A549 (cell line): Measurements from ENCODE around the gene C1QTNF2. TPM values are rescaled to one million over a fixed set of nuclear protein-coding genes. Genes with fewer than 3 reads are reported as not detected.

Experiments
- ATAC-seq, 2 experiments: fragments of 200-7000 bp in 1 of 2; fragments of >200 bp in 1 of 2; cut with Nextera tagmentation in 1 of 2; cut with Tn5 transposase in 1 of 2; 3 replicates each; pipeline versions ENCODE4 v1.8.0 to v1.9.1; 2018 to 2020; ENCODE audit warnings: mild to moderate bottlenecking in 1 of 2, moderate library complexity in 1 of 2
- CTCF ChIA-PET: fragments of 300-600 bp; sonication (Branson Sonifier 250); formaldehyde crosslinking; extraction: SDS; loops from one replicate; lab custom pipeline; 2021; ENCODE audit warnings: antibody characterized with exemption, inconsistent platforms; lab: Yijun Ruan, JAX
- POLR2A ChIA-PET: fragments of 350-600 bp; formaldehyde crosslinking; extraction: SDS; loops from one replicate; lab custom pipeline; 2021; ENCODE audit warnings: antibody characterized with exemption, inconsistent platforms; lab: Yijun Ruan, JAX
- DNase-seq, 2 experiments: peaks; one replicate each; pipeline versions ENCODE4 v3.0.0 to v3.0.0-alpha.2; 2011 to 2016; ENCODE audit warnings: low read depth in 1 of 2, low spot score in 1 of 2
- FAIRE-seq: peaks from 2 replicates; lab custom pipeline; 2011; peaks lifted over from hg19 to GRCh38; lab: Jason Lieb, UNC
- H3K27ac ChIP-seq, 2 experiments: fragments of >200 bp; sonication (Bioruptor Twin); formaldehyde crosslinking; 3 replicates each; pipeline ENCODE4 v1.5.1; 2016 to 2017
- H3K4me1 ChIP-seq: fragments of >200 bp; sonication (Bioruptor Twin); formaldehyde crosslinking; 3 replicates; pipeline ENCODE4 v1.6.1; 2016
- H3K4me2 ChIP-seq: fragments of >200 bp; sonication (Bioruptor Twin); formaldehyde crosslinking; 3 replicates; pipeline ENCODE4 v1.6.1; 2016
- H3K4me3 ChIP-seq: fragments of >200 bp; sonication (Bioruptor Twin); formaldehyde crosslinking; 3 replicates; pipeline ENCODE4 v1.5.1; 2016
- H3K9me3 ChIP-seq: fragments of >200 bp; sonication (Bioruptor Twin); formaldehyde crosslinking; 3 replicates; pipeline ENCODE4 v1.6.1; 2016
- BHLHE40 ChIP-seq: IDR thresholded peaks from 2 replicates; pipeline ENCODE4 v1.6.1; 2012; ENCODE audit warnings: low read depth, low read length, inconsistent platforms
- CEBPB ChIP-seq, 2 experiments: fragments of >200 bp in 1 of 2; sonication (Bioruptor Twin) in 1 of 2; formaldehyde crosslinking in 1 of 2; IDR thresholded peaks; 2 replicates each; pipeline ENCODE4 v1.6.1; 2012 to 2016
- CHD2 ChIP-seq: fragments of 150-350 bp; IDR thresholded peaks from 2 replicates; pipeline ENCODE4 v1.6.1; 2014; ENCODE audit warnings: low read length; ENCODE audit not compliant: partially characterized antibody
- EHF ChIP-seq: fragments of 250-450 bp; sonication (Bioruptor Pico); IDR thresholded peaks from 2 replicates; pipeline ENCODE4 v1.5.0; 2020; ENCODE audit warnings: mild to moderate bottlenecking
- EHMT2 ChIP-seq: fragments of 200-600 bp; sonication (generic); IDR thresholded peaks from 2 replicates; pipeline ENCODE4 v1.6.1; 2016; ENCODE audit warnings: antibody characterized with exemption, low read depth, mild to moderate bottlenecking, moderate library complexity
- EP300 ChIP-seq, 2 experiments: fragments of >200 bp; sonication (Bioruptor Twin); formaldehyde crosslinking; IDR thresholded peaks; 2 replicates in 1 of 2; 3 replicates in 1 of 2; pipeline ENCODE4 v1.6.1; 2016 to 2017
- FOXS1 ChIP-seq: fragments of 250-450 bp; sonication (Bioruptor Pico); IDR thresholded peaks from 2 replicates; pipeline ENCODE4 v1.5.0; 2020; ENCODE audit warnings: mild to moderate bottlenecking, moderate library complexity
- GATA3 ChIP-seq: IDR thresholded peaks from 2 replicates; pipeline ENCODE4 v1.6.1; 2012; ENCODE audit warnings: borderline replicate concordance
- HES2 ChIP-seq: fragments of >200 bp; sonication (Bioruptor Twin); formaldehyde crosslinking; IDR thresholded peaks from 2 replicates; pipeline ENCODE4 v1.6.1; 2016
- HOXB5 ChIP-seq: fragments of 250-450 bp; sonication (Bioruptor Pico); IDR thresholded peaks from 2 replicates; pipeline ENCODE4 v1.5.0; 2020; ENCODE audit warnings: mild to moderate bottlenecking, moderate library complexity
- JUNB ChIP-seq: fragments of >200 bp; sonication (Bioruptor Twin); formaldehyde crosslinking; IDR thresholded peaks from 2 replicates; pipeline ENCODE4 v1.6.1; 2016
- PHF8 ChIP-seq: fragments of 200-600 bp; sonication (generic); IDR thresholded peaks from 2 replicates; pipeline ENCODE4 v1.6.1; 2016; ENCODE audit warnings: low read depth, mild to moderate bottlenecking, antibody characterized with exemption, moderate library complexity, borderline replicate concordance
- POLR2A ChIP-seq: IDR thresholded peaks from 2 replicates; pipeline ENCODE4 v1.6.1; 2012; ENCODE audit warnings: mild to moderate bottlenecking, low read length
- POLR2AphosphoS2 ChIP-seq: conservative IDR thresholded peaks from 2 replicates; pipeline ENCODE4 v1.6.1; 2012; ENCODE audit warnings: low read length, improper control_type of control experiment, inconsistent platforms
- RAD21 ChIP-seq, 2 experiments: fragments of >200 bp in 1 of 2; sonication (Bioruptor Twin) in 1 of 2; formaldehyde crosslinking in 1 of 2; IDR thresholded peaks in 1 of 2; conservative IDR thresholded peaks in 1 of 2; 2 replicates in 1 of 2; 3 replicates in 1 of 2; pipeline ENCODE4 v1.6.1; 2012 to 2018; ENCODE audit warnings: inconsistent platforms in 1 of 2
- RARB ChIP-seq: fragments of 250-450 bp; sonication (Bioruptor Pico); IDR thresholded peaks from 2 replicates; pipeline ENCODE4 v1.8.0; 2021; ENCODE audit warnings: mild to moderate bottlenecking, moderate library complexity
- RFX5 ChIP-seq: fragments of 450-650 bp; IDR thresholded peaks from 2 replicates; pipeline ENCODE4 v1.7.1; 2014; ENCODE audit warnings: antibody characterized with exemption, mild to moderate bottlenecking, moderate library complexity
- SMC3 ChIP-seq: fragments of >200 bp; sonication (Bioruptor Twin); formaldehyde crosslinking; IDR thresholded peaks from 3 replicates; pipeline ENCODE4 v1.6.1; 2018; ENCODE audit warnings: inconsistent platforms
- SREBF2 ChIP-seq: fragments of 450-650 bp; IDR thresholded peaks from 2 replicates; pipeline ENCODE4 v1.6.1; 2014; ENCODE audit warnings: mild to moderate bottlenecking, moderate library complexity
- TFCP2L1 ChIP-seq: fragments of 250-450 bp; sonication (Bioruptor Pico); IDR thresholded peaks from 2 replicates; pipeline ENCODE4 v1.5.0; 2021; ENCODE audit warnings: mild to moderate bottlenecking
- TP53 ChIP-seq: fragments of 250-450 bp; sonication (Bioruptor Pico); IDR thresholded peaks from 2 replicates; pipeline ENCODE4 v1.5.0; 2021; ENCODE audit warnings: mild to moderate bottlenecking, moderate library complexity
- ZC3H11A ChIP-seq: fragments of 450-650 bp; IDR thresholded peaks from 2 replicates; pipeline ENCODE4 v1.6.1; 2014; ENCODE audit warnings: antibody characterized with exemption, mild to moderate bottlenecking
- ZFP36 ChIP-seq: fragments of 450-650 bp; IDR thresholded peaks from 2 replicates; pipeline ENCODE4 v1.6.1; 2014; ENCODE audit warnings: borderline replicate concordance; ENCODE audit not compliant: partially characterized antibody
- WGBS: methylation state at CpG from one replicate; pipeline ENCODE4 v1.1.6; 2017; ENCODE audit errors: missing lambda C conversion rate; 5-methylcytosine and 5-hydroxymethylcytosine counted together
- polyA plus RNA-seq, 4 experiments: library from polyadenylated mRNA; depleted of rRNA in 3 of 4; stranded (reverse); fragments of >200 nt; fragmentation: RNase III in 1 of 4; extraction: RNeasy Plus Mini Kit Qiagen cat#74134 plus additional on column Dnase treatment in 1 of 4; gene quantifications; 2 replicates in 3 of 4; 3 replicates in 1 of 4; pipeline ENCODE4 v1.2.3, GENCODE V29; 2011 to 2017
- TF ChIP-seq, protein P1 (sequence below): fragments of >200 bp; sonication (Bioruptor Twin); formaldehyde crosslinking; IDR thresholded peaks from 3 replicates; pipeline ENCODE4 v1.5.1; 2016
- TF ChIP-seq, protein P2 (sequence below): fragments of 250-450 bp; sonication (Bioruptor Pico); IDR thresholded peaks from 2 replicates; pipeline ENCODE4 v1.5.0; 2021; ENCODE audit warnings: mild to moderate bottlenecking, moderate library complexity, borderline replicate concordance
- TF ChIP-seq, protein P3 (sequence below): fragments of 200-600 bp; sonication (generic); IDR thresholded peaks from 2 replicates; pipeline ENCODE4 v1.6.1; 2016; ENCODE audit warnings: antibody characterized with exemption, mild to moderate bottlenecking, moderate library complexity

C1QTNF2 gene
- polyA plus RNA-seq, 2 of the 4 experiments (the other 2 are of a cell fraction) = 0.04 to 0.06 TPM

- Histone ChIP-seq H3K4me3 (no peak overlapping the region), H3K4me2 (no peak overlapping the region), H3K27ac (no peak overlapping the region), H3K4me1 (no peaks in the 10 kb centered on the region), H3K9me3 (no peaks in the 10 kb centered on the region)
- no peak for FAIRE-seq
- TF ChIP-seq EHMT2 (no peak), CHD2 (no peak)
- ChIA-PET POLR2A (no interaction called here), CTCF (interaction anchor here (1.1 to 5.7 kb wide), 4 partner anchors 13 to 356 kb away, joined by 3 to 22 read pairs (median 4); no protein-coding TSS in a partner anchor)
- no peak for DNase-seq
- WGBS = 86% methylated on average over 5 of the region's 5 CpGs
- no peak for ATAC-seq
These were observed 7.2 kb upstream of the C1QTNF2 start for GRCh38 chr5:160377651-160378050.

GRCh38 chr5:160376416-160376815, 6.0 kb upstream of the C1QTNF2 start:
- no peaks in the 10 kb centered on the region for H3K9me3 ChIP-seq
- no peak for DNase-seq
- no peak overlapping the region for H3K27ac ChIP-seq
- TF ChIP-seq, protein P1, sequence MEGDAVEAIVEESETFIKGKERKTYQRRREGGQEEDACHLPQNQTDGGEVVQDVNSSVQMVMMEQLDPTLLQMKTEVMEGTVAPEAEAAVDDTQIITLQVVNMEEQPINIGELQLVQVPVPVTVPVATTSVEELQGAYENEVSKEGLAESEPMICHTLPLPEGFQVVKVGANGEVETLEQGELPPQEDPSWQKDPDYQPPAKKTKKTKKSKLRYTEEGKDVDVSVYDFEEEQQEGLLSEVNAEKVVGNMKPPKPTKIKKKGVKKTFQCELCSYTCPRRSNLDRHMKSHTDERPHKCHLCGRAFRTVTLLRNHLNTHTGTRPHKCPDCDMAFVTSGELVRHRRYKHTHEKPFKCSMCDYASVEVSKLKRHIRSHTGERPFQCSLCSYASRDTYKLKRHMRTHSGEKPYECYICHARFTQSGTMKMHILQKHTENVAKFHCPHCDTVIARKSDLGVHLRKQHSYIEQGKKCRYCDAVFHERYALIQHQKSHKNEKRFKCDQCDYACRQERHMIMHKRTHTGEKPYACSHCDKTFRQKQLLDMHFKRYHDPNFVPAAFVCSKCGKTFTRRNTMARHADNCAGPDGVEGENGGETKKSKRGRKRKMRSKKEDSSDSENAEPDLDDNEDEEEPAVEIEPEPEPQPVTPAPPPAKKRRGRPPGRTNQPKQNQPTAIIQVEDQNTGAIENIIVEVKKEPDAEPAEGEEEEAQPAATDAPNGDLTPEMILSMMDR = no peak
- TF ChIP-seq BHLHE40 (no peak), FOXS1 (CRISPR knock-in tag) (no peak), RFX5 (no peak), SREBF2 (no peak), PHF8 (no peak), TFCP2L1 (no peak)
- ATAC-seq = no peak
- H3K4me3 ChIP-seq = no peak overlapping the region
- POLR2A ChIA-PET = no interaction called here
- CTCF ChIA-PET = interaction anchor here (1.3 to 5.7 kb wide), 4 partner anchors 14 to 295 kb away, joined by 4 to 22 read pairs (median 6); no protein-coding TSS in a partner anchor
- no peak overlapping the region for H3K4me2 ChIP-seq
- FAIRE-seq = no peak
- no peaks in the 10 kb centered on the region for H3K4me1 ChIP-seq

- FAIRE-seq (no peak), ATAC-seq (no peak), DNase-seq (no peak)
- Histone ChIP-seq H3K4me1 (no peaks in the 10 kb centered on the region), H3K9me3 (no peaks in the 10 kb centered on the region), H3K4me3 (no peak overlapping the region), H3K27ac (no peak overlapping the region), H3K4me2 (no peak overlapping the region)
- POLR2A ChIA-PET = no interaction called here
- WGBS = 0% methylated on average over 2 of the region's 2 CpGs
- no peak for TF ChIP-seq ZC3H11A
- no peak for TF ChIP-seq RAD21 (conservative IDR thresholded peaks at IDR 0.05 in 1 of 2, IDR thresholded peaks at IDR 0.05 in 1 of 2)
- no peak for TF ChIP-seq RARB (CRISPR knock-in tag)
- no peak for TF ChIP-seq RFX5
- TF ChIP-seq SMC3 = no peak
- TF ChIP-seq GATA3 = no peak
- TF ChIP-seq, protein P2, sequence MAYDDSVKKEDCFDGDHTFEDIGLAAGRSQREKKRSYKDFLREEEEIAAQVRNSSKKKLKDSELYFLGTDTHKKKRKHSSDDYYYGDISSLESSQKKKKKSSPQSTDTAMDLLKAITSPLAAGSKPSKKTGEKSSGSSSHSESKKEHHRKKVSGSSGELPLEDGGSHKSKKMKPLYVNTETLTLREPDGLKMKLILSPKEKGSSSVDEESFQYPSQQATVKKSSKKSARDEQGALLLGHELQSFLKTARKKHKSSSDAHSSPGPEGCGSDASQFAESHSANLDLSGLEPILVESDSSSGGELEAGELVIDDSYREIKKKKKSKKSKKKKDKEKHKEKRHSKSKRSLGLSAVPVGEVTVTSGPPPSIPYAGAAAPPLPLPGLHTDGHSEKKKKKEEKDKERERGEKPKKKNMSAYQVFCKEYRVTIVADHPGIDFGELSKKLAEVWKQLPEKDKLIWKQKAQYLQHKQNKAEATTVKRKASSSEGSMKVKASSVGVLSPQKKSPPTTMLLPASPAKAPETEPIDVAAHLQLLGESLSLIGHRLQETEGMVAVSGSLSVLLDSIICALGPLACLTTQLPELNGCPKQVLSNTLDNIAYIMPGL (CRISPR knock-in tag) = no peak
- CTCF ChIA-PET = interaction anchor here (1.3 to 5.7 kb wide), 3 partner anchors 15 to 294 kb away, joined by 4 to 22 read pairs (median 7); no protein-coding TSS in a partner anchor
These were observed 5.3 kb upstream of the C1QTNF2 start for GRCh38 chr5:160375701-160376100.

GRCh38 chr5:160375166-160375565, 4.7 kb upstream of the C1QTNF2 start:
- ChIA-PET CTCF (interaction anchor here (1.3 to 5.7 kb wide), 2 partner anchors 15 to 30 kb away, joined by 7 to 22 read pairs; no protein-coding TSS in a partner anchor), POLR2A (no interaction called here)
- no peak overlapping the region for H3K4me3 ChIP-seq
- TF ChIP-seq EHF (CRISPR knock-in tag) = no peak
- no peak for TF ChIP-seq CEBPB (IDR thresholded peaks at IDR 0.05)
- TF ChIP-seq POLR2A = no peak
- no peak for TF ChIP-seq FOXS1 (CRISPR knock-in tag)
- TF ChIP-seq POLR2AphosphoS2 = no peak
- TF ChIP-seq JUNB = no peak
- TF ChIP-seq, protein P3, sequence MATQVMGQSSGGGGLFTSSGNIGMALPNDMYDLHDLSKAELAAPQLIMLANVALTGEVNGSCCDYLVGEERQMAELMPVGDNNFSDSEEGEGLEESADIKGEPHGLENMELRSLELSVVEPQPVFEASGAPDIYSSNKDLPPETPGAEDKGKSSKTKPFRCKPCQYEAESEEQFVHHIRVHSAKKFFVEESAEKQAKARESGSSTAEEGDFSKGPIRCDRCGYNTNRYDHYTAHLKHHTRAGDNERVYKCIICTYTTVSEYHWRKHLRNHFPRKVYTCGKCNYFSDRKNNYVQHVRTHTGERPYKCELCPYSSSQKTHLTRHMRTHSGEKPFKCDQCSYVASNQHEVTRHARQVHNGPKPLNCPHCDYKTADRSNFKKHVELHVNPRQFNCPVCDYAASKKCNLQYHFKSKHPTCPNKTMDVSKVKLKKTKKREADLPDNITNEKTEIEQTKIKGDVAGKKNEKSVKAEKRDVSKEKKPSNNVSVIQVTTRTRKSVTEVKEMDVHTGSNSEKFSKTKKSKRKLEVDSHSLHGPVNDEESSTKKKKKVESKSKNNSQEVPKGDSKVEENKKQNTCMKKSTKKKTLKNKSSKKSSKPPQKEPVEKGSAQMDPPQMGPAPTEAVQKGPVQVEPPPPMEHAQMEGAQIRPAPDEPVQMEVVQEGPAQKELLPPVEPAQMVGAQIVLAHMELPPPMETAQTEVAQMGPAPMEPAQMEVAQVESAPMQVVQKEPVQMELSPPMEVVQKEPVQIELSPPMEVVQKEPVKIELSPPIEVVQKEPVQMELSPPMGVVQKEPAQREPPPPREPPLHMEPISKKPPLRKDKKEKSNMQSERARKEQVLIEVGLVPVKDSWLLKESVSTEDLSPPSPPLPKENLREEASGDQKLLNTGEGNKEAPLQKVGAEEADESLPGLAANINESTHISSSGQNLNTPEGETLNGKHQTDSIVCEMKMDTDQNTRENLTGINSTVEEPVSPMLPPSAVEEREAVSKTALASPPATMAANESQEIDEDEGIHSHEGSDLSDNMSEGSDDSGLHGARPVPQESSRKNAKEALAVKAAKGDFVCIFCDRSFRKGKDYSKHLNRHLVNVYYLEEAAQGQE = no peak
- no peak for TF ChIP-seq HES2
- TF ChIP-seq ZFP36 = no peak
- TF ChIP-seq EP300 (IDR thresholded peaks at IDR 0.05) = no peak
- no peak for TF ChIP-seq TP53 (CRISPR knock-in tag)
- no peak for TF ChIP-seq HOXB5

More at GRCh38 chr5:160375166-160375565, 4.7 kb upstream of the C1QTNF2 start:
- no peak for FAIRE-seq
- H3K27ac ChIP-seq = no peak overlapping the region
- no peak overlapping the region for H3K4me2 ChIP-seq
- no peaks in the 10 kb centered on the region for H3K4me1 ChIP-seq
- no peak for ATAC-seq
- no peaks in the 10 kb centered on the region for H3K9me3 ChIP-seq
- DNase-seq = no peak
